ENCODE data around the gene TTLL5.

TTLL5 gene

GRCh38 chr14:75723716-75724115 lies 62.7 kb downstream of the TTLL5 start:
- Histone ChIP-seq H3K36me3 (ENCODE audit: control insufficient read depth, insufficient read depth, low read length) (no peaks in the 10 kb centered on the region), H3K27me3 (ENCODE audit: control insufficient read depth, insufficient read depth, low read length) (no peaks in the 10 kb centered on the region), H3K9ac (ENCODE audit: low read depth, low read length) (no peak overlapping the region), H3K4me3 (ENCODE audit: low read depth, low read length) (no peak overlapping the region), H3K9me3 (ENCODE audit: control insufficient read depth, insufficient read depth, low read length) (no peaks in the 10 kb centered on the region), H3K4me1 (ENCODE audit: control insufficient read depth, insufficient read depth, low read length) (no peaks in the 10 kb centered on the region)

- Histone ChIP-seq H3K36me3 (ENCODE audit: control insufficient read depth, insufficient read depth, low read length) (no peaks in the 10 kb centered on the region), H3K27me3 (ENCODE audit: control insufficient read depth, insufficient read depth, low read length) (no peaks in the 10 kb centered on the region), H3K9me3 (ENCODE audit: control insufficient read depth, insufficient read depth, low read length) (no peaks in the 10 kb centered on the region)
Measured at GRCh38 chr14:75724414-75725204, 63.6 kb downstream of the TTLL5 start.

GRCh38 chr14:75725481-75725880 lies 64.4 kb downstream of the TTLL5 start:
- Histone ChIP-seq H3K4me1 (ENCODE audit: control insufficient read depth, insufficient read depth, low read length) (no peaks in the 10 kb centered on the region), H3K4me3 (ENCODE audit: low read depth, low read length) (no peak overlapping the region), H3K27me3 (ENCODE audit: control insufficient read depth, insufficient read depth, low read length) (no peaks in the 10 kb centered on the region), H3K9ac (ENCODE audit: low read depth, low read length) (no peak overlapping the region), H3K36me3 (ENCODE audit: control insufficient read depth, insufficient read depth, low read length) (no peaks in the 10 kb centered on the region), H3K9me3 (ENCODE audit: control insufficient read depth, insufficient read depth, low read length) (no peaks in the 10 kb centered on the region)

More at GRCh38 chr14:75724414-75725204, 63.6 kb downstream of the TTLL5 start:
- Histone ChIP-seq H3K9ac (ENCODE audit: low read depth, low read length) (no peak overlapping the region), H3K4me1 (ENCODE audit: control insufficient read depth, insufficient read depth, low read length) (no peaks in the 10 kb centered on the region), H3K4me3 (ENCODE audit: low read depth, low read length) (no peak overlapping the region)

- no peaks in the 10 kb centered on the region for H3K9me3 ChIP-seq (ENCODE audit: control insufficient read depth, insufficient read depth, low read length)
- no peaks in the 10 kb centered on the region for H3K4me1 ChIP-seq (ENCODE audit: control insufficient read depth, insufficient read depth, low read length)
- H3K9ac ChIP-seq (ENCODE audit: low read depth, low read length) = no peak overlapping the region
- no peak overlapping the region for H3K4me3 ChIP-seq (ENCODE audit: low read depth, low read length)
- H3K36me3 ChIP-seq (ENCODE audit: control insufficient read depth, insufficient read depth, low read length) = no peaks in the 10 kb centered on the region
- H3K27me3 ChIP-seq (ENCODE audit: control insufficient read depth, insufficient read depth, low read length) = no peaks in the 10 kb centered on the region
Measured at GRCh38 chr14:75726321-75726720, 65.3 kb downstream of the TTLL5 start.

- H3K9me3 ChIP-seq (ENCODE audit: control insufficient read depth, insufficient read depth, low read length) = no peaks in the 10 kb centered on the region
- no peaks in the 10 kb centered on the region for H3K36me3 ChIP-seq (ENCODE audit: control insufficient read depth, insufficient read depth, low read length)
- H3K27me3 ChIP-seq (ENCODE audit: control insufficient read depth, insufficient read depth, low read length) = no peaks in the 10 kb centered on the region
Measured at GRCh38 chr14:75727124-75727523, 66.1 kb downstream of the TTLL5 start.

GRCh38 chr14:75732888-75733287 lies 71.8 kb downstream of the TTLL5 start:
- no peak overlapping the region for H3K9ac ChIP-seq (ENCODE audit: low read depth, low read length)
- H3K4me3 ChIP-seq (ENCODE audit: low read depth, low read length) = no peak overlapping the region
- no peaks in the 10 kb centered on the region for H3K9me3 ChIP-seq (ENCODE audit: control insufficient read depth, insufficient read depth, low read length)
- no peaks in the 10 kb centered on the region for H3K36me3 ChIP-seq (ENCODE audit: control insufficient read depth, insufficient read depth, low read length)
- no peaks in the 10 kb centered on the region for H3K27me3 ChIP-seq (ENCODE audit: control insufficient read depth, insufficient read depth, low read length)
- no peaks in the 10 kb centered on the region for H3K4me1 ChIP-seq (ENCODE audit: control insufficient read depth, insufficient read depth, low read length)

More at GRCh38 chr14:75727124-75727523, 66.1 kb downstream of the TTLL5 start:
- Histone ChIP-seq H3K4me3 (ENCODE audit: low read depth, low read length) (no peak overlapping the region), H3K9ac (ENCODE audit: low read depth, low read length) (no peak overlapping the region), H3K4me1 (ENCODE audit: control insufficient read depth, insufficient read depth, low read length) (no peaks in the 10 kb centered on the region)

GRCh38 chr14:75734854-75735253 lies 73.8 kb downstream of the TTLL5 start:
- H3K36me3 ChIP-seq (ENCODE audit: control insufficient read depth, insufficient read depth, low read length) = no peaks in the 10 kb centered on the region
- H3K27me3 ChIP-seq (ENCODE audit: control insufficient read depth, insufficient read depth, low read length) = no peaks in the 10 kb centered on the region
- H3K4me3 ChIP-seq (ENCODE audit: low read depth, low read length) = no peak overlapping the region
- no peak overlapping the region for H3K9ac ChIP-seq (ENCODE audit: low read depth, low read length)
- no peaks in the 10 kb centered on the region for H3K9me3 ChIP-seq (ENCODE audit: control insufficient read depth, insufficient read depth, low read length)
- no peaks in the 10 kb centered on the region for H3K4me1 ChIP-seq (ENCODE audit: control insufficient read depth, insufficient read depth, low read length)

GRCh38 chr14:75736845-75737485 lies 75.9 kb downstream of the TTLL5 start:
- H3K27me3 ChIP-seq (ENCODE audit: control insufficient read depth, insufficient read depth, low read length) = no peaks in the 10 kb centered on the region
- no peaks in the 10 kb centered on the region for H3K9me3 ChIP-seq (ENCODE audit: control insufficient read depth, insufficient read depth, low read length)
- no peak overlapping the region for H3K4me3 ChIP-seq (ENCODE audit: low read depth, low read length)
- no peak overlapping the region for H3K9ac ChIP-seq (ENCODE audit: low read depth, low read length)
- no peaks in the 10 kb centered on the region for H3K36me3 ChIP-seq (ENCODE audit: control insufficient read depth, insufficient read depth, low read length)
- H3K4me1 ChIP-seq (ENCODE audit: control insufficient read depth, insufficient read depth, low read length) = no peaks in the 10 kb centered on the region

GRCh38 chr14:75738192-75738591 lies 77.1 kb downstream of the TTLL5 start:
- H3K9me3 ChIP-seq (ENCODE audit: control insufficient read depth, insufficient read depth, low read length) = no peaks in the 10 kb centered on the region
- no peaks in the 10 kb centered on the region for H3K27me3 ChIP-seq (ENCODE audit: control insufficient read depth, insufficient read depth, low read length)
- no peaks in the 10 kb centered on the region for H3K4me1 ChIP-seq (ENCODE audit: control insufficient read depth, insufficient read depth, low read length)
- no peak overlapping the region for H3K4me3 ChIP-seq (ENCODE audit: low read depth, low read length)
- no peaks in the 10 kb centered on the region for H3K36me3 ChIP-seq (ENCODE audit: control insufficient read depth, insufficient read depth, low read length)
- no peak overlapping the region for H3K9ac ChIP-seq (ENCODE audit: low read depth, low read length)

- Histone ChIP-seq H3K4me3 (ENCODE audit: low read depth, low read length) (no peak overlapping the region), H3K4me1 (ENCODE audit: control insufficient read depth, insufficient read depth, low read length) (no peaks in the 10 kb centered on the region), H3K36me3 (ENCODE audit: control insufficient read depth, insufficient read depth, low read length) (no peaks in the 10 kb centered on the region), H3K9me3 (ENCODE audit: control insufficient read depth, insufficient read depth, low read length) (no peaks in the 10 kb centered on the region), H3K9ac (ENCODE audit: low read depth, low read length) (no peak overlapping the region), H3K27me3 (ENCODE audit: control insufficient read depth, insufficient read depth, low read length) (no peaks in the 10 kb centered on the region)
Measured at GRCh38 chr14:75742867-75743266, 81.8 kb downstream of the TTLL5 start.

- no peaks in the 10 kb centered on the region for H3K4me1 ChIP-seq (ENCODE audit: control insufficient read depth, insufficient read depth, low read length)
- no peak overlapping the region for H3K9ac ChIP-seq (ENCODE audit: low read depth, low read length)
- no peaks in the 10 kb centered on the region for H3K36me3 ChIP-seq (ENCODE audit: control insufficient read depth, insufficient read depth, low read length)
- no peak overlapping the region for H3K4me3 ChIP-seq (ENCODE audit: low read depth, low read length)
- no peaks in the 10 kb centered on the region for H3K9me3 ChIP-seq (ENCODE audit: control insufficient read depth, insufficient read depth, low read length)
- H3K27me3 ChIP-seq (ENCODE audit: control insufficient read depth, insufficient read depth, low read length) = no peaks in the 10 kb centered on the region
Measured at GRCh38 chr14:75747899-75748298, 86.9 kb downstream of the TTLL5 start.

- Histone ChIP-seq H3K4me1 (ENCODE audit: control insufficient read depth, insufficient read depth, low read length) (no peaks in the 10 kb centered on the region), H3K9ac (ENCODE audit: low read depth, low read length) (no peak overlapping the region), H3K27me3 (ENCODE audit: control insufficient read depth, insufficient read depth, low read length) (no peaks in the 10 kb centered on the region), H3K36me3 (ENCODE audit: control insufficient read depth, insufficient read depth, low read length) (no peaks in the 10 kb centered on the region), H3K4me3 (ENCODE audit: low read depth, low read length) (no peak overlapping the region), H3K9me3 (ENCODE audit: control insufficient read depth, insufficient read depth, low read length) (no peaks in the 10 kb centered on the region)
Measured at GRCh38 chr14:75748336-75748735, 87.3 kb downstream of the TTLL5 start.

Data from iPS-15b (cell line).